SK-MEL-5 (cell line): ENCODE measurements around the gene TRAF5. TPM values are rescaled to one million over a fixed set of nuclear protein-coding genes. Genes with fewer than 3 reads are reported as not detected.

Experiments used
- total RNA-seq: library from RNA; depleted of rRNA; stranded (reverse); fragments of >200 nt; shearing (Covaris generic); gene quantifications from 2 replicates; pipeline ENCODE4 v1.2.3, GENCODE V29; 2014; rRNA removed

TRAF5 gene
- total RNA-seq, 1 experiment from 2014 or later = 12.9 TPM

Other genes with a start within 250 kb of the TRAF5 start
- gene KCNH1, start 192.7 kb upstream of the TRAF5 start, total RNA-seq = 8.0 and 9.3 TPM in 2 replicates
- gene RCOR3, start 67.5 kb upstream of the TRAF5 start, total RNA-seq = 8.7 and 9.2 TPM in 2 replicates
- not detected in 2 replicates for gene RD3, start 165.3 kb downstream of the TRAF5 start, total RNA-seq